ENCODE measurements around the gene SGF29. TPM values are rescaled to one million over a fixed set of nuclear protein-coding genes. Genes with fewer than 3 reads are reported as not detected.

Gene SGF29
- total and polyA plus RNA-seq, 2 of the 8 experiments (the other 6 are each of a cell fraction or from before 2014, with no cell fraction given) = 3.1 to 22.7 TPM

DNA sequence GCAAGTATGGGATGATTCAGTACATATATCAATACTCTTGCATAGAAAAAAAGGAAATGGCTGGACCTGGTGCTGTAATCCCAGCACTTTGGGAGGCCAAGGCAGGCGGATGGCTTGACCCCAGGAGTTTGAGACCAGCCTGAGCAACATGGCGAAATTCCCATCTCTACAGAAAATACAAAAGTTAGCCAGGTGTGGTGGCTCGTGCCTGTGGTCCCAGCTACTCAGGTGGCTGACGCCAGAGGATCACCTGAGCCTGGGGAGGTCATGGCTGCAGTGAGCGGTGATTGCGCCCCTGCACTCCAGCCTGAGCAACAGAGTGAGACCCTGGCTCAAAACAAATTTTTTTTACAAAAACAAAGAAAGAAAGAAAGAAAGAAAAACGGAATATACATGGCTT, 7.1 kb upstream of the SGF29 start:
- WGBS, 2 experiments (ENCODE audit: extremely low coverage in 1 of 2, insufficient coverage in 1 of 2, insufficient read length in 1 of 2, insufficient replicate concordance in 2 of 2, low coverage in 1 of 2, low lambda C conversion rate in 2 of 2, missing lambda C conversion rate in 1 of 2) = 88% methylated on average over 7 of the region's 7 CpGs; no CpG with 5 or more reads in 1 of the 2 experiments
- H2BK15ac ChIP-seq (ENCODE audit: low read length) = no peak overlapping the region
- no peak overlapping the region for H2BK20ac ChIP-seq (ENCODE audit: low read length)
- H3K27me3 ChIP-seq (replicated peaks in 1 of 4; ENCODE audit: control insufficient read depth in 3 of 4, extremely low read depth in 1 of 4, insufficient read depth in 3 of 4, low read length in 3 of 4) = no peaks in the 10 kb centered on the region
- H3K79me1 ChIP-seq (ENCODE audit: low read depth, low read length) = no peaks in the 10 kb centered on the region
- H3K79me2 ChIP-seq (ENCODE audit: control insufficient read depth in 1 of 2, insufficient read depth in 2 of 2, low read length in 2 of 2) = no peaks in the 10 kb centered on the region
- no peak overlapping the region for H2AK5ac ChIP-seq (ENCODE audit: low read depth, low read length)
- no peak overlapping the region for H4K91ac ChIP-seq (replicated peaks; ENCODE audit: insufficient read length, low read length)
- no peak overlapping the region for H4K5ac ChIP-seq (ENCODE audit: insufficient read length, low read depth, low read length)
- H3K18ac ChIP-seq (ENCODE audit: extremely low read depth, low read length) = no peak overlapping the region
- no peak overlapping the region for H2BK120ac ChIP-seq (replicated peaks; ENCODE audit: low read depth, low read length)
- ChIA-PET POLR2A (ENCODE audit: partially characterized antibody) (no interaction called here), CTCF (ENCODE audit: partially characterized antibody) (no interaction called here)
- H3K36me3 ChIP-seq (ENCODE audit: control insufficient read depth in 2 of 4, insufficient read depth in 4 of 4, low read length in 3 of 4) = no peaks in the 10 kb centered on the region
- no peaks in the 10 kb centered on the region; the same call in 1 of the 2 replicates for H3K23me2 ChIP-seq (ENCODE audit: low read depth, low read length)
- no peak overlapping the region for H3K14ac ChIP-seq (ENCODE audit: insufficient read length)
- no peaks in the 10 kb centered on the region for H3K9me3 ChIP-seq (ENCODE audit: insufficient read depth in 2 of 2, low read depth in 1 of 2, low read length in 1 of 2)
- H4K20me1 ChIP-seq (replicated peaks in 1 of 2; ENCODE audit: control insufficient read depth in 1 of 2, insufficient read depth in 2 of 2, low read length in 2 of 2) = no peaks in the 10 kb centered on the region
- no peak overlapping the region for H3K23ac ChIP-seq (ENCODE audit: insufficient read length)
- no peak for DNase-seq (ENCODE audit: low read depth in 1 of 2, low spot score in 2 of 2)
- no peak overlapping the region for H3K9ac ChIP-seq (replicated peaks in 1 of 4; ENCODE audit: extremely low read depth in 1 of 4, low read depth in 3 of 4, low read length in 3 of 4)
- H2BK12ac ChIP-seq (ENCODE audit: low read depth, low read length) = no peak overlapping the region
- no peak overlapping the region for H2BK5ac ChIP-seq (ENCODE audit: low read depth, low read length)
- no peaks in the 10 kb centered on the region for H3K4me1 ChIP-seq (replicated peaks in 1 of 4; ENCODE audit: control insufficient read depth in 3 of 4, insufficient read depth in 4 of 4, low read length in 3 of 4)
- H2AFZ ChIP-seq (ENCODE audit: low read length) = no peak overlapping the region
- H3K4ac ChIP-seq (replicated peaks; ENCODE audit: insufficient read length, low read depth, low read length) = no peak overlapping the region
- no peak overlapping the region for H3K4me2 ChIP-seq (ENCODE audit: insufficient read depth in 1 of 2, low read depth in 2 of 2, low read length in 2 of 2)
- no peak overlapping the region for H3K56ac ChIP-seq (replicated peaks; ENCODE audit: insufficient read length, low read depth, low read length)
- H4K8ac ChIP-seq (ENCODE audit: extremely low read depth, insufficient read depth, low read length) = no peak overlapping the region
- no peak overlapping the region for H3K4me3 ChIP-seq (ENCODE audit: extremely low read depth in 1 of 4, insufficient read depth in 2 of 4, low read depth in 3 of 4, low read length in 4 of 4)
- no peak for FAIRE-seq
- no peak overlapping the region for H3K27ac ChIP-seq (ENCODE audit: low read depth, low read length)
- TF ChIP-seq GTF2F1 (IDR thresholded peaks at IDR 0.05; ENCODE audit: borderline replicate concordance, low read depth, low read length) (no peak), BRCA1 (IDR thresholded peaks at IDR 0.05; ENCODE audit: low read depth, low read length) (no peak), RAD21 (IDR thresholded peaks at IDR 0.05 in 1 of 2, conservative IDR thresholded peaks at IDR 0.05 in 1 of 2; ENCODE audit: low read depth in 2 of 2, low read length in 2 of 2) (no peak), KDM4A (IDR thresholded peaks at IDR 0.05; ENCODE audit: low read depth, low read length, severe bottlenecking) (no peak), TEAD4 (IDR thresholded peaks at IDR 0.05; ENCODE audit: low read depth, low read length) (no peak), GABPA (IDR thresholded peaks at IDR 0.05; ENCODE audit: borderline replicate concordance, insufficient read depth, low read length) (no peak), BCL11A (IDR thresholded peaks at IDR 0.05; ENCODE audit: low read depth in 2 of 2, low read length in 2 of 2) (no peak), ATF2 (IDR thresholded peaks at IDR 0.05; ENCODE audit: low read length) (no peak), CHD2 (IDR thresholded peaks at IDR 0.05; ENCODE audit: low read length) (no peak), SP2 (IDR thresholded peaks at IDR 0.05; ENCODE audit: low read length) (no peak), KDM1A (IDR thresholded peaks at IDR 0.05; ENCODE audit: borderline replicate concordance, low read length) (no peak), POLR2A (IDR thresholded peaks at IDR 0.05; ENCODE audit: control extremely low read depth in 1 of 2, low read depth in 2 of 2, low read length in 2 of 2) (no peak), ZNF274 (IDR thresholded peaks at IDR 0.05; ENCODE audit: borderline replicate concordance, extremely low read depth, low read length) (no peak), EGR1 (IDR thresholded peaks at IDR 0.05; ENCODE audit: borderline replicate concordance, low read depth, low read length) (no peak)

Data from H1 (cell line).